Right renal pelvis (tissue), 4 donors: Measurements from ENCODE around the gene STC2. TPM values are rescaled to one million over a fixed set of nuclear protein-coding genes. Genes with fewer than 3 reads are reported as not detected.
"Not testable (repeated sequence)": the region's sequence is repeated elsewhere in the genome, so short reads cannot be mapped to it uniquely, and the experiment has no call there.

Source experiments
- DNase-seq, 4 donors: peaks; one replicate each; pipeline ENCODE4 v3.0.0-alpha.2; 2013; ENCODE audit warnings: low read depth in 4 of 4, low spot score in 3 of 4, missing footprints in 1 of 4
- polyA plus RNA-seq, 4 donors: library from polyadenylated mRNA; unstranded; fragments of 120-200 nt; gene quantifications; one replicate each; pipeline ENCODE4 v1.2.1, GENCODE V29; 2013; ENCODE audit not compliant: insufficient read length in 4 of 4

STC2 gene
- polyA plus RNA-seq, result 1 to 10 TPM; 1.4 to 2.3 (median 1.9) TPM

GRCh38 chr5:173327948-173328843, at the start of gene STC2:
Gene STC2, minus strand, starts transcription at chr5:173328414. Its CDS starts 221 bp downstream, at chr5:173328193.
- peak in 1 of 4 donors; percentile 61 for DNase-seq

- DNase-seq, result no peak
Observed at GRCh38 chr5:173371400-173371799, 43.2 kb upstream of the STC2 start.

- DNase-seq, result not testable (repeated sequence)
Observed at GRCh38 chr5:173363406-173363805, 35.2 kb upstream of the STC2 start.

- DNase-seq, result no peak
Observed at GRCh38 chr5:173355561-173355960, 27.3 kb upstream of the STC2 start.

- no peak for DNase-seq
Observed at GRCh38 chr5:173354645-173355044, 26.4 kb upstream of the STC2 start.

GRCh38 chr5:173352366-173353349, 24.4 kb upstream of the STC2 start:
- no peak for DNase-seq

- no peak for DNase-seq
Observed at GRCh38 chr5:173342813-173343755, 14.9 kb upstream of the STC2 start.

- no peak for DNase-seq
Observed at GRCh38 chr5:173341961-173342430, 13.8 kb upstream of the STC2 start.

- DNase-seq, result no peak
Observed at GRCh38 chr5:173340984-173341383, 12.8 kb upstream of the STC2 start.

GRCh38 chr5:173340451-173340850, 12.2 kb upstream of the STC2 start:
- no peak for DNase-seq

- no peak for DNase-seq
Observed at GRCh38 chr5:173339286-173339685, 11.1 kb upstream of the STC2 start.

GRCh38 chr5:173338380-173339015, 10.3 kb upstream of the STC2 start:
- DNase-seq, result no peak

- DNase-seq, result no peak
Observed at GRCh38 chr5:173334808-173335207, 6.6 kb upstream of the STC2 start.

GRCh38 chr5:173333925-173334661, 5.9 kb upstream of the STC2 start:
- DNase-seq, result no peak

- peak in 1 of 4 donors; percentile 61 for DNase-seq
Observed at GRCh38 chr5:173331956-173332479, 3.8 kb upstream of the STC2 start.

- DNase-seq, result no peak
Observed at GRCh38 chr5:173331287-173331686, 3.1 kb upstream of the STC2 start.

- DNase-seq, result no peak
Observed at GRCh38 chr5:173330338-173331206, 2.4 kb upstream of the STC2 start.
